GM12878 (cell line): ENCODE data around the gene TMEM256. TPM values are rescaled to one million over a fixed set of nuclear protein-coding genes. Genes with fewer than 3 reads are reported as not detected.
"Not testable (repeated sequence)": the region's sequence is repeated elsewhere in the genome, so short reads cannot be mapped to it uniquely, and the experiment has no call there.

Experiments used
- ATAC-seq: fragments of 200-7000 bp; cut with Tn5 transposase; 3 replicates; pipeline ENCODE4 v1.9.1; 2020; ENCODE audit warnings: mild to moderate bottlenecking, moderate library complexity
- BruUV-seq: library from RNA; stranded (reverse); fragments of 400-500 nt; replicated peaks from 2 replicates; lab custom pipeline; 2021; lab: Mats Ljungman, UMichigan
- CTCF ChIA-PET: fragments of 300-600 bp; sonication (Branson Sonifier 250); formaldehyde crosslinking; extraction: SDS; loops from one replicate; lab custom pipeline; 2021; ENCODE audit warnings: inconsistent platforms; lab: Yijun Ruan, JAX
- POLR2A ChIA-PET: fragments of 350-600 bp; formaldehyde crosslinking; extraction: SDS; loops from one replicate; lab custom pipeline; 2021; ENCODE audit warnings: inconsistent platforms; lab: Charles Lee
- RAD21 ChIA-PET: fragments of 300-600 bp; sonication (Branson Sonifier 250); formaldehyde crosslinking; loops from one replicate; lab custom pipeline; 2023; ENCODE audit warnings: antibody characterized with exemption; ENCODE audit not compliant: unreplicated experiment; lab: Charles Lee
- SMC1A ChIA-PET: fragments of 300-600 bp; sonication (Branson Sonifier 250); formaldehyde crosslinking; loops from one replicate; lab custom pipeline; 2023; ENCODE audit not compliant: unreplicated experiment, uncharacterized antibody; lab: Charles Lee
- DNase-seq: peaks from one replicate; pipeline ENCODE4 v3.0.0-alpha.2; 2011; ENCODE audit warnings: low read depth, low spot score
- FAIRE-seq: peaks from 3 replicates; lab custom pipeline; 2011; peaks lifted over from hg19 to GRCh38; lab: Jason Lieb, UNC
- H2AFZ ChIP-seq: 2 replicates; pipeline ENCODE4 v1.6.0; 2011; ENCODE audit warnings: low read depth, low read length, control low read depth; ENCODE audit not compliant: control insufficient read depth
- H3K27ac ChIP-seq: 2 replicates; pipeline ENCODE4 v1.5.1; 2011; ENCODE audit warnings: control low read depth; ENCODE audit not compliant: control insufficient read depth, insufficient read depth
- H3K27me3 ChIP-seq, 2 experiments: replicated peaks in 1 of 2; 2 replicates each; pipeline versions ENCODE4 v1.6.0 to v1.6.1; 2011; ENCODE audit warnings: low read length in 1 of 2; ENCODE audit not compliant: control insufficient read depth in 2 of 2, insufficient read depth in 2 of 2
- H3K36me3 ChIP-seq, 2 experiments: 2 replicates each; pipeline ENCODE4 v1.5.1; 2011; ENCODE audit warnings: low read length in 1 of 2; ENCODE audit not compliant: control insufficient read depth in 2 of 2, insufficient read depth in 2 of 2
- H3K4me1 ChIP-seq: 2 replicates; pipeline ENCODE4 v1.6.1; 2011; ENCODE audit warnings: mild to moderate bottlenecking, low read length, moderate library complexity, mixed read lengths; ENCODE audit not compliant: control insufficient read depth, insufficient read depth
- H3K4me2 ChIP-seq: 2 replicates; pipeline ENCODE4 v1.6.0; 2011; ENCODE audit warnings: control low read depth; ENCODE audit not compliant: control insufficient read depth, insufficient read depth
- H3K4me3 ChIP-seq: fragments of 200-600 bp; sonication (generic); 2 replicates; pipeline ENCODE4 v1.5.1; 2016
- H3K79me2 ChIP-seq: 2 replicates; pipeline ENCODE4 v1.6.0; 2011; ENCODE audit warnings: low read length; ENCODE audit not compliant: control insufficient read depth, insufficient read depth
- H3K9ac ChIP-seq: 2 replicates; pipeline ENCODE4 v1.8.0; 2011; ENCODE audit warnings: low read length, control low read depth, mixed read lengths; ENCODE audit not compliant: control insufficient read depth, insufficient read depth
- H3K9me3 ChIP-seq: replicated peaks from 3 replicates; pipeline ENCODE4 v1.5.1; 2011; ENCODE audit warnings: mild to moderate bottlenecking, low read length; ENCODE audit not compliant: control insufficient read depth, insufficient read depth
- H4K20me1 ChIP-seq: 2 replicates; pipeline ENCODE4 v1.6.0; 2011; ENCODE audit not compliant: control insufficient read depth, insufficient read depth
- CHD1 ChIP-seq: IDR thresholded peaks from 2 replicates; pipeline ENCODE4 v1.6.1; 2012; ENCODE audit warnings: low read depth, low read length, improper control_type of control experiment
- CHD2 ChIP-seq: IDR thresholded peaks from 2 replicates; pipeline ENCODE4 v1.6.1; 2011; ENCODE audit warnings: low read depth, low read length, improper control_type of control experiment, borderline replicate concordance
- EZH2 ChIP-seq: IDR thresholded peaks from 2 replicates; pipeline ENCODE4 v1.6.1; 2012; ENCODE audit warnings: low read depth, mild to moderate bottlenecking, control low read depth, inconsistent platforms, low read length, borderline replicate concordance; ENCODE audit not compliant: control insufficient read depth
- GATAD2B ChIP-seq: fragments of 450-650 bp; conservative IDR thresholded peaks from 2 replicates; pipeline ENCODE4 v1.6.1; 2017; ENCODE audit warnings: low read depth, mild to moderate bottlenecking, moderate library complexity
- IKZF1 ChIP-seq: fragments of 450-650 bp; conservative IDR thresholded peaks from 2 replicates; pipeline ENCODE4 v1.6.1; 2017; ENCODE audit warnings: antibody characterized with exemption, mild to moderate bottlenecking
- MYC ChIP-seq: IDR thresholded peaks from 2 replicates; pipeline ENCODE4 v1.6.1; 2011; ENCODE audit warnings: mild to moderate bottlenecking, low read length, moderate library complexity, inconsistent platforms; ENCODE audit not compliant: insufficient read depth, insufficient replicate concordance, insufficient read length, severe bottlenecking
- ZNF274 ChIP-seq: IDR thresholded peaks from one replicate; pipeline ENCODE4 v1.8.0; 2011; ENCODE audit not compliant: insufficient read length, insufficient read depth
- WGBS: methylation state at CpG from one replicate; pipeline ENCODE4 v1.1.6; 2016; ENCODE audit warnings: low lambda C conversion rate; ENCODE audit not compliant: insufficient replicate concordance, insufficient coverage; ENCODE audit errors: missing lambda C conversion rate; 5-methylcytosine and 5-hydroxymethylcytosine counted together
- in situ Hi-C: fragments of 300-500 bp; cut with MboI; formaldehyde crosslinking; loops from 9 replicates; pipeline ENCODE4 v1.14.3; 2018; ENCODE audit warnings: mixed read lengths
- intact Hi-C: fragments of 100-400 bp; cut with micrococcal nuclease; formaldehyde crosslinking; loops from one replicate; pipeline ENCODE4 v1.14.2; 2022; ENCODE audit not compliant: unreplicated experiment
- polyA plus RNA-seq, 11 experiments: library from polyadenylated mRNA; depleted of rRNA in 4 of 11; unstranded in 6 of 11; stranded (reverse) in 5 of 11; fragments of >200 nt; fragmentation: Nextera tagmentation in 4 of 11; fragmentation: Illumina TruSeq in 1 of 11; extraction: Ambion mirVana in 4 of 11; extraction: Trizol in 1 of 11; gene quantifications; 1 replicate in 1 of 11; 2 replicates in 10 of 11; pipeline versions ENCODE4 v1.2.1 to v1.2.3, GENCODE V29; 2011 to 2016; ENCODE audit warnings: inconsistent platforms in 2 of 11, missing spikeins in 2 of 11, low read depth in 1 of 11
- total RNA-seq, 4 experiments: library from RNA; depleted of rRNA in 3 of 4; stranded (reverse); fragments of >200 nt in 3 of 4; fragmentation: Illumina TruSeq in 1 of 4; extraction: Trizol in 1 of 4; gene quantifications; 2 replicates each; pipeline versions ENCODE4 v1.2.1 to v1.2.3, GENCODE V29; 2013 to 2021
- TF ChIP-seq, protein P1 (sequence below): IDR thresholded peaks from 2 replicates; pipeline ENCODE4 v1.6.1; 2012; ENCODE audit warnings: low read depth, low read length, improper control_type of control experiment
- TF ChIP-seq, protein P2 (sequence below): fragments of 450-650 bp; IDR thresholded peaks from 2 replicates; pipeline ENCODE4 v1.6.1; 2017; ENCODE audit warnings: mild to moderate bottlenecking, moderate library complexity

Gene TMEM256
- total and polyA plus RNA-seq, 10 of the 15 experiments (the other 5 are each of a cell fraction or from before 2014, with no cell fraction given) = 57.3 to 342 (median 95.7) TPM

DNA sequence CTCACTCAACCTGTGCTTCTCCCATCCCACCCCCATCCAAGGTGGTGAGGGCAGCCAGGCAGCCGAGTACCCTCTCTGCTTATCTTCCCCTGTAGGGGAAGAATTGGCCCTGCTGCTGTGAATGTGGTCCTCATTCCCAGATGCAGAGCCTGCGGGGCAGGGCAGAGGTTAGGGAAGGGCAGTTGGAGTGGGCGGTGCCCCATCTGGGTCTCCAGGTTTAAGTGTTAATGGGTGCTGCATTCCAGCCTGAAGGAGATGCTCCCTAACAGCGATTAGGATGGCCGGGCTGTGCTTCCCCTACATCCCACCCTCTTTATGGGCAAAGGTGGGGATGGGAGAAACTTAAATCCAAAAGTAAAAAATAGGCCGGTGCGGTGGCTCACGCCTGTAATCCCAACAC is 36.8 kb downstream of the TMEM256 start:
- no peak for FAIRE-seq
- no peaks in the 10 kb centered on the region for H3K27me3 ChIP-seq

GRCh38 chr17:7365963-7366362 is 37.9 kb downstream of the TMEM256 start:
- H3K27ac ChIP-seq, SMC1A ChIA-PET, POLR2A ChIA-PET, CTCF ChIA-PET, H3K4me2 ChIP-seq, H3K36me3 ChIP-seq, H4K20me1 ChIP-seq, H3K9me3 ChIP-seq, RAD21 ChIA-PET, H3K4me3 ChIP-seq, BruUV-seq, H2AFZ ChIP-seq, H3K9ac ChIP-seq, in situ Hi-C loops, H3K27me3 ChIP-seq, DNase-seq, FAIRE-seq, ATAC-seq, H3K79me2 ChIP-seq, intact Hi-C loops, H3K4me1 ChIP-seq: not testable (repeated sequence)
- 68% methylated on average over 6 of the region's 7 CpGs for WGBS

More for the DNA sequence above, 36.8 kb downstream of the TMEM256 start:
- in situ Hi-C loops (no loop called here), intact Hi-C loops (no loop called here)
- Histone ChIP-seq H3K27ac (no peak overlapping the region), H3K4me3 (no peak overlapping the region), H4K20me1 (no peaks in the 10 kb centered on the region), H3K9me3 (no peaks in the 10 kb centered on the region), H3K9ac (no peak overlapping the region), H3K4me1 (no peaks in the 10 kb centered on the region), H2AFZ (no peak overlapping the region), H3K79me2 (no peaks in the 10 kb centered on the region), H3K36me3 (no peaks in the 10 kb centered on the region), H3K4me2 (no peak overlapping the region)
- ChIA-PET CTCF (interaction anchor here (1.6 kb wide), 1 partner anchor 11 kb away, joined by 5 read pairs; no protein-coding TSS in a partner anchor), RAD21 (no interaction called here), SMC1A (no interaction called here), POLR2A (interaction anchor here (0.6 kb wide), 1 partner anchor 25 kb away, joined by 3 read pairs; no protein-coding TSS in a partner anchor)
- TF ChIP-seq, protein P1, sequence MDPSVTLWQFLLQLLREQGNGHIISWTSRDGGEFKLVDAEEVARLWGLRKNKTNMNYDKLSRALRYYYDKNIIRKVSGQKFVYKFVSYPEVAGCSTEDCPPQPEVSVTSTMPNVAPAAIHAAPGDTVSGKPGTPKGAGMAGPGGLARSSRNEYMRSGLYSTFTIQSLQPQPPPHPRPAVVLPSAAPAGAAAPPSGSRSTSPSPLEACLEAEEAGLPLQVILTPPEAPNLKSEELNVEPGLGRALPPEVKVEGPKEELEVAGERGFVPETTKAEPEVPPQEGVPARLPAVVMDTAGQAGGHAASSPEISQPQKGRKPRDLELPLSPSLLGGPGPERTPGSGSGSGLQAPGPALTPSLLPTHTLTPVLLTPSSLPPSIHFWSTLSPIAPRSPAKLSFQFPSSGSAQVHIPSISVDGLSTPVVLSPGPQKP = no peak
- TF ChIP-seq IKZF1 = no peak
- TF ChIP-seq ZNF274 = no peak
- no peak for TF ChIP-seq GATAD2B
- TF ChIP-seq EZH2 = no peak
- no peak for TF ChIP-seq CHD1
- TF ChIP-seq MYC = no peak
- no peak for TF ChIP-seq CHD2
- TF ChIP-seq, protein P2, sequence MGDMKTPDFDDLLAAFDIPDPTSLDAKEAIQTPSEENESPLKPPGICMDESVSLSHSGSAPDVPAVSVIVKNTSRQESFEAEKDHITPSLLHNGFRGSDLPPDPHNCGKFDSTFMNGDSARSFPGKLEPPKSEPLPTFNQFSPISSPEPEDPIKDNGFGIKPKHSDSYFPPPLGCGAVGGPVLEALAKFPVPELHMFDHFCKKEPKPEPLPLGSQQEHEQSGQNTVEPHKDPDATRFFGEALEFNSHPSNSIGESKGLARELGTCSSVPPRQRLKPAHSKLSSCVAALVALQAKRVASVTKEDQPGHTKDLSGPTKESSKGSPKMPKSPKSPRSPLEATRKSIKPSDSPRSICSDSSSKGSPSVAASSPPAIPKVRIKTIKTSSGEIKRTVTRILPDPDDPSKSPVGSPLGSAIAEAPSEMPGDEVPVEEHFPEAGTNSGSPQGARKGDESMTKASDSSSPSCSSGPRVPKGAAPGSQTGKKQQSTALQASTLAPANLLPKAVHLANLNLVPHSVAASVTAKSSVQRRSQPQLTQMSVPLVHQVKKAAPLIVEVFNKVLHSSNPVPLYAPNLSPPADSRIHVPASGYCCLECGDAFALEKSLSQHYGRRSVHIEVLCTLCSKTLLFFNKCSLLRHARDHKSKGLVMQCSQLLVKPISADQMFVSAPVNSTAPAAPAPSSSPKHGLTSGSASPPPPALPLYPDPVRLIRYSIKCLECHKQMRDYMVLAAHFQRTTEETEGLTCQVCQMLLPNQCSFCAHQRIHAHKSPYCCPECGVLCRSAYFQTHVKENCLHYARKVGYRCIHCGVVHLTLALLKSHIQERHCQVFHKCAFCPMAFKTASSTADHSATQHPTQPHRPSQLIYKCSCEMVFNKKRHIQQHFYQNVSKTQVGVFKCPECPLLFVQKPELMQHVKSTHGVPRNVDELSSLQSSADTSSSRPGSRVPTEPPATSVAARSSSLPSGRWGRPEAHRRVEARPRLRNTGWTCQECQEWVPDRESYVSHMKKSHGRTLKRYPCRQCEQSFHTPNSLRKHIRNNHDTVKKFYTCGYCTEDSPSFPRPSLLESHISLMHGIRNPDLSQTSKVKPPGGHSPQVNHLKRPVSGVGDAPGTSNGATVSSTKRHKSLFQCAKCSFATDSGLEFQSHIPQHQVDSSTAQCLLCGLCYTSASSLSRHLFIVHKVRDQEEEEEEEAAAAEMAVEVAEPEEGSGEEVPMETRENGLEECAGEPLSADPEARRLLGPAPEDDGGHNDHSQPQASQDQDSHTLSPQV = no peak
- BruUV-seq = no TSS peak
- no peak for DNase-seq
- WGBS = 62% methylated on average over 8 of the region's 8 CpGs
- no peak for ATAC-seq
